ENCODE measurements around the gene STRC.
"Not testable (repeated sequence)": the region's sequence is repeated elsewhere in the genome, so short reads cannot be mapped to it uniquely, and the experiment has no call there.

Gene STRC

GRCh38 chr15:43618700-43619099, at the start of gene STRC:
Gene STRC (minus strand): TSS chr15:43618800. CDS start chr15:43618722, 78 bp downstream.
- DNase-seq (ENCODE audit: low spot score): not testable (repeated sequence)

- not testable (repeated sequence) for DNase-seq (ENCODE audit: low spot score)
Observed at GRCh38 chr15:43666177-43666576, 47.6 kb upstream of the STRC start.

- DNase-seq (ENCODE audit: low spot score): not testable (repeated sequence)
Observed at GRCh38 chr15:43663333-43663732, 44.7 kb upstream of the STRC start.

GRCh38 chr15:43662293-43662692, 43.7 kb upstream of the STRC start:
- DNase-seq (ENCODE audit: low spot score): not testable (repeated sequence)

- DNase-seq (ENCODE audit: low spot score): not testable (repeated sequence)
Observed at GRCh38 chr15:43659727-43660126, 41.1 kb upstream of the STRC start.

GRCh38 chr15:43649430-43649926, 30.9 kb upstream of the STRC start:
- not testable (repeated sequence) for DNase-seq (ENCODE audit: low spot score)

GRCh38 chr15:43648649-43649429, 30.2 kb upstream of the STRC start, which contains the start of gene CATSPER2:
Gene CATSPER2 (minus strand): TSS chr15:43648844. CDS start chr15:43648061, 783 bp downstream.
- no peak for DNase-seq (ENCODE audit: low spot score)

GRCh38 chr15:43638464-43639204, 20.0 kb upstream of the STRC start:
- DNase-seq (ENCODE audit: low spot score): not testable (repeated sequence)

- not testable (repeated sequence) for DNase-seq (ENCODE audit: low spot score)
Observed at GRCh38 chr15:43626937-43627336, 8.3 kb upstream of the STRC start.

- DNase-seq (ENCODE audit: low spot score): no peak
Observed at GRCh38 chr15:43625106-43625505, 6.5 kb upstream of the STRC start.

GRCh38 chr15:43622068-43622799, 3.6 kb upstream of the STRC start:
- not testable (repeated sequence) for DNase-seq (ENCODE audit: low spot score)

- not testable (repeated sequence) for DNase-seq (ENCODE audit: low spot score)
Observed at GRCh38 chr15:43617750-43618149, 850 bp downstream of the STRC start.

- not testable (repeated sequence) for DNase-seq (ENCODE audit: low spot score)
Observed at GRCh38 chr15:43602233-43602632, 16.4 kb downstream of the STRC start.

GRCh38 chr15:43600200-43600599, 18.4 kb downstream of the STRC start:
- not testable (repeated sequence) for DNase-seq (ENCODE audit: low spot score)

- DNase-seq (ENCODE audit: low spot score): not testable (repeated sequence)
Observed at GRCh38 chr15:43599131-43599530, 19.5 kb downstream of the STRC start.

- DNase-seq (ENCODE audit: low spot score): not testable (repeated sequence)
Observed at GRCh38 chr15:43593328-43594190, 25.0 kb downstream of the STRC start, which contains the start of gene CKMT1B. Gene CKMT1B (plus strand): TSS chr15:43594027. CDS start chr15:43594219, 192 bp downstream.

- DNase-seq (ENCODE audit: low spot score): not testable (repeated sequence)
Observed at GRCh38 chr15:43592841-43593240, 25.8 kb downstream of the STRC start.

GRCh38 chr15:43589778-43590466, 28.7 kb downstream of the STRC start, which contains the start of gene PPIP5K1:
Gene PPIP5K1 (minus strand): TSS chr15:43590208. CDS start chr15:43584504, 5,704 bp downstream.
- DNase-seq (ENCODE audit: low spot score): not testable (repeated sequence)

GRCh38 chr15:43574607-43575006, 44.0 kb downstream of the STRC start:
- not testable (repeated sequence) for DNase-seq (ENCODE audit: low spot score)

- DNase-seq (ENCODE audit: low spot score): not testable (repeated sequence)
Observed at GRCh38 chr15:43566615-43567014, 52.0 kb downstream of the STRC start.
